ENCODE data around the gene CTIF.
A peak's percentile ranks its signal among the peaks of the same experiment; 100 is the strongest.

The CTIF gene

DNA sequence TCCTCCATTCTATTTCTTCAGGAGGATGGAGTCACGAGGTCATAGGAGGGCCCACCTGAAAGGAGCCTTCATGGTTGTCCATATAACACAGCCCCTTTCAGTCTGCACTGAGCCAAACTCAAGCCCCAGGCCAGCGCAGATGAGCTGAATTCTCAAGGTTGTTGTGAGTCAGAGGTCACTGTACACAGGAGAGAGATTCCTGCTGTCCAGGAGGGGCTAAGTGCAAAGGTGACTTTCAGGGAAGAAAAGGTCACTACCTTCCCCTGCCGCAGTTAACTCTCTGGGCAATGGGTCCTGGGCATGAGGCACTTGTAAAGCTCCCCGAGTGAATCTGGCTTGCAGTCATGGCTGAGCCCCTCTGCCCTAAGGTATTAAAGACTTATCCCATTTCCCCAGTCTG, 150.7 kb downstream of the CTIF start:
- DNase-seq: no peak

DNA sequence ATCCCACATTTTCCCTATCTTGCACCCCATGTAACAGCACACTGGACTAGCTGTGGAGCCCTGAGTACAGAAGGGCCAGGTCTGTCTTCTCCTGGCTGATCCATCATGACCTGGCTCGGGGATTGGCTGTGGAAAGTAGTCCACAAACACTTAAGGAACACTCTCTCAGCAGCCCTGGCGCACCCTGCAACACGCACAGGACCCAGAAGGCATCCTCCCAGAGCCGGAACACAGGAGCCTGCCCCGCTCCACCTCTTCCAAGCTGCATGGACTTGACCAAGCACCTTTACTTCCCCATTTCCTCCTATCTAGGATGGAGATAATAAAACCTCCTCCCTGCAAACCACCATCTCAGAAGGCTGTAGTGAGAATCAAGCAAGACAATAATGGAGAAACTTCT, 151.7 kb downstream of the CTIF start:
- no peak for DNase-seq

DNA sequence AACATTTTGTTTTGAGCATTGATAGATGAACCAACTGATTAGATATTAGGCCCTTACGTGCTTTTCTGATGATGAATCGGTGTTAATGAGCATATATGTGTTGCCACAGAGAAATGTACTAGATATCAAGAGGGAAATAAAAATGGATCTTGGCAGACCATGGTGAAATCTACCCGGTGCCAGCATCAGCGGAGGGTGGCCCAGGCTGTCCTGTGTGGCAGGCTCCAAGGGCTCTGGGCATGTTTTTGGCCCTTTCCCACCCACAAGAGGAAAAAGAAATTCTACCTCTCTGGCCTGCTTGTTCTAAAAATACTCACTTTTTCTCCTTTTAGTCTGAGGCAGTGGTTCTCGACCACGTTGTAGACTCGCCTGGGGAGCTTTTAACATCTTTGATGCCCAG, 154.2 kb downstream of the CTIF start:
- no peak for DNase-seq

DNA sequence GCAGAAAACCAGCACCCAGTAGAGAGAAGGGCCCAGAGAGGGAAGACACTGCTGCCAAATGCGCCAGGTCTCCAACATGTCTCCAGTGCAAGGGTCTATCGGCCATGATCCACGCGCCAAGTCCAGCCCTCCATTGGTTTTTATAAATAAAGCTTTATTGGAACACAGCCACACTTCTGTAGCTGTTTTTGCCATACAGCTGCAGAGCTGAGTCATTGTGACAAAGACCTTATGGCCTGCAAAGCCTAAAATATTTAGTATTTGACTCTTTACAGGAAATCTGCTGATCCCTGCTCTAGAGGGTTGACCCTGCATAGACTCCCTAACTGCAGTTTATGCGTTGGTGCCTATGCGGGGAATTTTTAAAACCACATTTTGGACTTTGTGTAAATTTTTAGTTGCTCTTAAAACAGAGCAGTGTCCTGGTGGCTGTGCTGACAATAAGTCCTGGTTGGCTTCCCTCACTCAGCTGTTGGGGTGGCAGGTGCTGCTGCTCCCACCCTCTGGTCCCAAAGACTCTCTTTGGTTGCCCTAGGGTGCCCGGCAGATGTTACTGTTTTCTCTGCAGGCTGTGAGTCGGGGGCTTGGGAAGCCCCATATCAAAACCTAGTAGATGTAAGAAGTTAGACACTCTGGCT, 154.9 kb downstream of the CTIF start:
- no peak for DNase-seq

- no peak for DNase-seq
Measured at GRCh38 chr18:48694295-48694694, 155.5 kb downstream of the CTIF start.

GRCh38 chr18:48695671-48696070, 156.8 kb downstream of the CTIF start:
- no peak for DNase-seq

DNA sequence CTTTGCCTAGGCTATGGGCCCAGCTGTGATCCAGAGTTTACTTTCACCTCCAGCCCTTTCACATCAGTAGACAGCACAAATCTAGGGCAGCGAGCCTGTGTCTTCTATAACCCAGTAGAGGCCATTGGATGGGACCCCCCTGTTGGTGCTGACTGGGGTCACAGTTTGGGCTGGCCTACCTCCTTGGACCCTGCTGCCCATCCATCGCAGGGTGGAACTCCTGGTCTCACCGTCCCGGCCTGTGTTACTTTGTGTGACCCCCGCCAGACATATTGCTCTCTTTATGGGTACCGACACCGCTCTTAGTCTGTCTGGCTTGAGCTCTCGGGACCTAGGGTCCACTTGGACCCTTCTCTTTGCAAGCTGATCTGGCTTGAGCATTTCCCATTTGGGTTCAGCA, 157.4 kb downstream of the CTIF start:
- DNase-seq: no peak

DNA sequence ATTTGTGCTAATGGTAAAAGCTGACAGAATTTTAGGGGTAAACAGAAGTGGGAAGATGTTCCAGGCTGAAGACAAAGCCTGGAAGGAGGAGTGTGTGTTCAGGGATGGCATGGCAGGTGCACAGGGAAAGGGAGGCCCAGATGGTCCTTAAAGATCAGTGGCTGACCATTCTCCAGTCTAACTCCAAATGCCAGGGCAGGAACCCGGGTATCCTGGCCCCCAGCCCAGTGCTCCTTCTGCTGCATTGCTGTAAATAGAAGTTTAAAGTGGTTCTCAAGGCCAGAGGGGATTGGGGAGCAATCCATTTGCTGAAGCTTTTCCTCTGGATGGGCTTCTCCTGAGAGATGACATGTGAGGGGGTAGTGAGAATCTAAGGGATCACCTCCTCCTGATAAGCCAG, 158.6 kb downstream of the CTIF start:
- DNase-seq: no peak

DNA sequence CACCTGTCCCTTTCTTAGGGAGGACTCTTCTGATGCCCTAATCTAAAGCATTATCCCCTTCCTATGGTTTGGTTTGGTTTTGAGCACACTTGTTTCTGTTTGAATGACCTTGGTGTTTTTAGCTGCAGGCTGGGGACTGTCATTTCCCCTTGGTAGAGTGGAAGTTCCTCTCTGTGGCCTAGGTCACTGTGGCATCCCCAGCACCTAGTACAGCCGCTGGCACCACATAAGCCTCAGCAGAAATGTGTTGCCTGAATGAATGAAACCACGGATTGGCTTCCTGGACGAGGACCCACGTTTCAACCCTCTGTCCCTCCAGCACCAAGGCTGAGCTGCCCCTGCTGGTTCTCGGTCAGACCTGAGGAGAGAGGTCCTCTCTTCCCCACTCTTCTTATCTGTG, 159.9 kb downstream of the CTIF start:
- DNase-seq: no peak

- no peak for DNase-seq
Measured at GRCh38 chr18:48699761-48700160, 160.9 kb downstream of the CTIF start.

DNA sequence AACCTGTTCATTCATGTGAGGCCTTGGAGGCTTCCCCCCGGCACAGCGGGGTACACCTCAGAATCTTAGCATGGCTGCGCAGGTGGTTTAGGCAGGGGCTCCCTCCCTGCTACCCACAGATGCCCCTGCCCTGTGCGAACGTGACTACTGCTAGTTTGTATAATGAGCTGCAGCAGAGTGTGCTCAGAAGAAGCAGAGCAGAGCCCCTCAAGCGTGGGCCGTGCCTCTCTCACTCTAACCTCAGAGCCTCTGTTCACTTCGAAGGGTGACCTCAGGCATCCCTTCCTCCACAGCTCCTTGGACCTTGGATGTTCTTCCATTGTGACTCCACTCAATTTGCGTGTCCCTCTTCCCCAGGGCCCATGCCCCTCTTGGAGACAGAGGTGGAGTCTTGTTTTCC, 161.6 kb downstream of the CTIF start:
- no peak for DNase-seq

DNA sequence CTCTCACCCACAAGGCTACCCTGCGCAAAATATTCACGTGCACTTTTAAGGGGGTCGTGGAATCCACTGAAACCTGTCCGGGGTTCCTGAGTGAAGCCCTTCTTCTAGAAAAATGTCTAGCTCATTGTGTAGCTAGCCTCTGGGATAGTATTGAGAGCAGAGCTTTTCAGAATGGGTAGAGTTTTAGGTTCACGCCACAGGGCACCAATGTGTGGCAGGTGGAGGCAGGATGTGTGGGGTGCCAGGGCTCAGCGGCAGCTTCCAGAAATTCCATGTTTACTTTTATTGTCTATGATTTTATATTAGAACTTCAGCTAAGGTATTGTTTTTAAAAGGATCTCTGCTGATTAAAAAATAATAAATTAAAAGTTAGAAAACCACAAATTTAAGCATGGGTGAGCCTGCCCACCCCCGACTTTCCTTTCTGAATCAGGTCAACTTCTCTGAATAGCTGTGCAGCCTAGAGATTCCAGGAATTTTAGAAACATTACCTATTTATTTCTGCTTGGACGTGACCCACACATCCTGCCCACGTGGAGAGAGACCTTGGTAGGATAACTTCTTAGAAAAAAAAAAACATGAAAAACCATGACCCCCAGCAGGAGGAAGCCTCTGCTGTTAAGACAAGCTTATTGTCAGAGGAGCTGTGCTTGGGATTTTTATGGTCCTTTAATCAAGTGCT, 163.7 kb downstream of the CTIF start:
- no peak for DNase-seq

DNA sequence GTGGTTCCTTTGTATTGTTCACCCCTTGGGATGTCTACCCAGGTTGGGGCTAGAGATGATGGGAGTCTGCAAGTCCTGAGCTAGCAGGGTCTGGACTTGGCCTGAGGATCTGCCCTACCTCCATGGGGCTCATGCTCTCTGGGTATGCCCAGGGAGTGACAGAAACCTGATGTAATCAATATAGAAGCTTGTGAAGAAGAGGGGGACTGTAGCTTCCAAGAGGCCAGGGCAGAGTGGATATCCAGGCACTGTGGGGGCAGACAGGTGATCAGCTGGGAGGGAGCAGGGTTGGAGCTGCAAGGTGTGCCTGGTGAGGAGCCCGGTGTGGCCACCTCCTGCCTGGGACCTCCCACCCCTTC, 164.2 kb downstream of the CTIF start:
- no peak for DNase-seq

DNA sequence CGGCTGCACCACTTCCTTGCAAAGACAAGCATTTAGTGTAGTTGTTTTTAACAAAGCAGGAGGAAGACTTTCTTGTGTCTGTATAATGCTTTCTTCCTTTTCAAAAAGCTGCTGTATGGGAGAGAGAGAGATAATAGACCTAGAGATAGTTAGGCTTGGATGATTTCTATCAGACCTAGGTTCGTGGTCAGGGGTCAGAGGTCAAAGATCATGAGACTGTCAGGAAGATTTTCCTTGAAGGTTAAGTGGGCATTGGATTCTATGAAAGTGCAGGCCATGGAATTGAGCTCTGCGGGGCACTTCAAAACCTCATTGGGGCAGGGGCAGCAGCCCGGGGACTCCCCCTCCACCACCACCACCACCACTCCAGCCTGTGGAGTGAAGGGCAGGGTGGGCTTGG, 164.6 kb downstream of the CTIF start:
- DNase-seq: no peak

GRCh38 chr18:48705043-48705442, 166.2 kb downstream of the CTIF start:
- no peak for DNase-seq

GRCh38 chr18:48705531-48705930, 166.7 kb downstream of the CTIF start:
- DNase-seq: no peak

GRCh38 chr18:48706731-48707130, 167.9 kb downstream of the CTIF start:
- no peak for DNase-seq

DNA sequence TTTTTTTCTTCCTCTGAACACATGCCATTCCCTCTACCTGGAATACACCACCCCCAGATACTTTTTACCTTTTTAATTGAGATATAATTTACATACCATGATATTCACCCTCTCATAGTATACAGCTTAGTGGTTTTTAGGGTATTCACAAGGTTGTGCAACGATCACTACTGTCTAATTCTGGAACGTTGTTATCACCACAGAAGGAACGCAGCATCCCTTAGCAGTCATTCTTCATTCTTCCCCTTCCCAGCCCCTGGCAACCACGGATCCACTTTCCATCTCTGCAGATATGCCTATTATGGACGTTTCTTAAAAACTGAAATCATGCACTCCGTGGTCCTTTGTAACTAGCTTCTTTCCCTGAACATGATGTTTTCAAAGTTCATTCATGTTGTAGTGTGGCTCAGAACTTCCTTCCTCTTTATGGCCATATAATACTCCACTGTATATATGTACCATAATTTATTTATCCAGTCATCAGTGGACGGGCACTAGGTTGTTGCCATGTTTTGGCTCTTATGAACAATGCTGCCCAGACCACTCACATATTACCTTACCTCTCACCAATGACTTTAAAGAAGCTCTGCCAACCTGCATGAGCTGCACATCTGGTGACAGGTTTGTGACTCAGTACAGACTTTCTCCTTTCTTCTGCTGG, 168.9 kb downstream of the CTIF start:
- no peak for DNase-seq

DNA sequence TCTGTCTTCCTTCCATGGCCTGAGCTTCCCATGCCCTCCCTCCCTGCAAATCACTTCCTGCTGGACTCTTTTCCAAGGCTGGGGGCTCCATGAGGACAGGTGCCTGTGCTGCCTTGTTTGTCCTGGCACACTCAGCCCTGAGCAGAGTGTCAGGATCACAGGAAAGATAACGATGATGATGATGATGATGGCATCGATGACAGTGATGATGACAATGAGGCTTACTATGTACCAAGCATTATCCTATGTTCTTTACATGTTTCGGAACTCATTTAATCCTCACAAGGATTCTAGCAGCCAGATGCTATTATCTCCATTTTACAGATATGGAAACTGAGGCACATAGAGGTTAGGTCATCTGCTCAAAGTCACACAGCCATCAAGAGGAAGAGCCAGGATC, 170.0 kb downstream of the CTIF start:
- no peak for DNase-seq

DNA sequence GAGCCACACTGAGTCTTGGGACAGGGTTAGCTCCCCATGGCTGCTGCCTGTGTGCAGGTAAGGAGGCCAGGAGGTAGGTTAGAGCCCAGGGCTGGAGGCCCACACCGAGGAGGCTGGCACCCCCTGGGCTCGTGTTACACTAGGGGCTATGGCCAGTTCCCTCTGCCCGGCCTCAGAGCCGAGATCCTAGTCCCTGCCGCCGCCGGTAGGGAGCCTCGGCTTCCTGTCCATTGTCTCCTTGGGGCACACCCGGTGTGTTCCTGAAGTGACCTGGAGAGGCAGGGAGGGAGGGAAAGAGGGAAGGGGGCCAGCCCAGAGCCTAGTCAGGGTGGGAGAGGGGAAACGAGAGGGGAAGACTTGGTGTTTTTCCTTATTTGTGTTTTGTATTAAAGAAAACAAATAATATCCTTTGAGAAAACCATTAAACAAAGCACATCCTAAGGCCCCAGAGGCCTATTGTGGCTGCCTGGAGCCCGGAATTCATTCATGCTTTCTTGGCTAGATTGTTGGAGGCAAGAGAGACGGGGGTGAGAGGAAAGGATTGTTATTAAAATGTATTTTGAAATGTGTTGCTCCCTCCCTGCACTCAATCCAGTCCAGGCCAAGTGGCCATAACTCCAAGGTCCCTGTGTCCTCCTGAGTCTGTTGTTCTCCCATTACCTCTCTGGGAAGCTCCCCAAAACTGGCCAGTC, 170.7 kb downstream of the CTIF start:
- no peak for DNase-seq

GRCh38 chr18:48711651-48712486, 173.0 kb downstream of the CTIF start:
- DNase-seq: peak; percentile 7

GRCh38 chr18:48713309-48713708, 174.5 kb downstream of the CTIF start:
- no peak for DNase-seq

DNA sequence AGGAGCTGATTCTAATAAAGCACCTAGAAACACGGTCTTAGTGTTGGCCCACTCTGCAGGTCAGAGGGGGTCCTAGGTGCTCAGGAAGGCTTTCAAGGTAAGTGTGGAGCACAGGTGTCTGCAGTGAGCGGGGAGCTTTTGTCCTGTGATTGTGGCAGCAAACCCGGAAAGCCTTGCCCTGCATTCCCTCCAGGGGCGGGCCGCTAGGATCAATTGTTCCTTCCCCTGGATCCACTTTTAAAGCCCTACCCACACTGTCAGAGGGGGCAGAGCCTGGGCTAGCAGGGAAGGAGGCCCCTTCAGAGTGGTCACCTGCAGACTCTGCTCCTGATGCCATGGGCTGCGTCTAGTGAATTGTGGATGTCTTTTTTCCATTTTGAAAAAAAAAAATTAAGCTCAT, 176.0 kb downstream of the CTIF start:
- no peak for DNase-seq
